ENCODE results near the gene HSD3B7.

HSD3B7 gene

GRCh38 chr16:30997725-30998711 is 13.0 kb downstream of the HSD3B7 start:
- TF ChIP-seq CTCF (conservative IDR thresholded peaks at IDR 0.05; ENCODE audit: low read depth, low read length) = no peak
- H3K4me3 ChIP-seq (ENCODE audit: low read depth, low read length) = peak overlapping the region; percentile 65
- DNase-seq (ENCODE audit: low read depth) = peak; percentile 77

GRCh38 chr16:30998852-30999761 is 14.1 kb downstream of the HSD3B7 start:
- H3K4me3 ChIP-seq (ENCODE audit: low read depth, low read length) = no peak overlapping the region
- no peak for TF ChIP-seq CTCF (conservative IDR thresholded peaks at IDR 0.05; ENCODE audit: low read depth, low read length)
- DNase-seq (ENCODE audit: low read depth) = no peak

- H3K4me3 ChIP-seq (ENCODE audit: low read depth, low read length) = no peak overlapping the region
- TF ChIP-seq CTCF (conservative IDR thresholded peaks at IDR 0.05; ENCODE audit: low read depth, low read length) = no peak
- DNase-seq (ENCODE audit: low read depth) = no peak
Measured at GRCh38 chr16:31000671-31001382, 15.8 kb downstream of the HSD3B7 start.

- no peak overlapping the region for H3K4me3 ChIP-seq (ENCODE audit: low read depth, low read length)
- no peak for DNase-seq (ENCODE audit: low read depth)
- TF ChIP-seq CTCF (conservative IDR thresholded peaks at IDR 0.05; ENCODE audit: low read depth, low read length) = no peak
Measured at GRCh38 chr16:31001507-31002249, 16.7 kb downstream of the HSD3B7 start.

- TF ChIP-seq CTCF (conservative IDR thresholded peaks at IDR 0.05; ENCODE audit: low read depth, low read length) = no peak
- DNase-seq (ENCODE audit: low read depth) = no peak
- no peak overlapping the region for H3K4me3 ChIP-seq (ENCODE audit: low read depth, low read length)
Measured at GRCh38 chr16:31002250-31002700, 17.3 kb downstream of the HSD3B7 start.

GRCh38 chr16:31002862-31003341 is 17.9 kb downstream of the HSD3B7 start:
- no peak for TF ChIP-seq CTCF (conservative IDR thresholded peaks at IDR 0.05; ENCODE audit: low read depth, low read length)
- no peak overlapping the region for H3K4me3 ChIP-seq (ENCODE audit: low read depth, low read length)
- no peak for DNase-seq (ENCODE audit: low read depth)
